Measurements from ENCODE around the gene CXCL9.
"Not testable (repeated sequence)": the region's sequence is repeated elsewhere in the genome, so short reads cannot be mapped to it uniquely, and the experiment has no call there.

CXCL9 gene

GRCh38 chr4:76009311-76009710 lies 2.0 kb upstream of the CXCL9 start:
- Mint-ChIP-seq H3K4me3 (no peak overlapping the region), H3K9me3 (no peaks in the 10 kb centered on the region), H3K36me3 (ENCODE audit: insufficient read depth) (no peaks in the 10 kb centered on the region), H3K4me1 (no peaks in the 10 kb centered on the region), H3K27me3 (peaks cover 3% of the 10 kb centered on the region), H3K27ac (ENCODE audit: low read depth) (no peak overlapping the region)
- DNase-seq (ENCODE audit: low spot score in 2 of 2) (no peak), ATAC-seq (replicated peaks; ENCODE audit: extremely low read depth, poor library complexity, severe bottlenecking) (no peak)

GRCh38 chr4:76003620-76004019 lies 3.7 kb downstream of the CXCL9 start:
- Mint-ChIP-seq H3K9me3 (no peaks in the 10 kb centered on the region), H3K27ac (ENCODE audit: low read depth) (no peak overlapping the region), H3K4me3 (no peak overlapping the region), H3K27me3 (peaks cover 13% of the 10 kb centered on the region), H3K4me1 (no peaks in the 10 kb centered on the region), H3K36me3 (ENCODE audit: insufficient read depth) (no peaks in the 10 kb centered on the region)
- no peak for DNase-seq (ENCODE audit: low spot score in 2 of 2)
- no peak for ATAC-seq (replicated peaks; ENCODE audit: extremely low read depth, poor library complexity, severe bottlenecking)

- Mint-ChIP-seq H3K36me3 (ENCODE audit: insufficient read depth) (no peaks in the 10 kb centered on the region), H3K27me3 (peaks cover 13% of the 10 kb centered on the region), H3K27ac (ENCODE audit: low read depth) (no peak overlapping the region), H3K9me3 (no peaks in the 10 kb centered on the region), H3K4me1 (no peaks in the 10 kb centered on the region), H3K4me3 (no peak overlapping the region)
- DNase-seq (ENCODE audit: low spot score in 2 of 2): no peak
- ATAC-seq (replicated peaks; ENCODE audit: extremely low read depth, poor library complexity, severe bottlenecking): no peak
Observed at GRCh38 chr4:76003035-76003434, 4.3 kb downstream of the CXCL9 start.

GRCh38 chr4:76002176-76002575 lies 5.1 kb downstream of the CXCL9 start:
- Mint-ChIP-seq H3K9me3 (no peaks in the 10 kb centered on the region), H3K27me3 (peaks cover 13% of the 10 kb centered on the region), H3K27ac (ENCODE audit: low read depth) (no peak overlapping the region), H3K4me1 (no peaks in the 10 kb centered on the region), H3K4me3 (no peak overlapping the region), H3K36me3 (ENCODE audit: insufficient read depth) (no peaks in the 10 kb centered on the region)
- ATAC-seq (replicated peaks; ENCODE audit: extremely low read depth, poor library complexity, severe bottlenecking) (no peak), DNase-seq (ENCODE audit: low spot score in 2 of 2) (no peak)

GRCh38 chr4:76001700-76002099 lies 5.6 kb downstream of the CXCL9 start:
- ATAC-seq (replicated peaks; ENCODE audit: extremely low read depth, poor library complexity, severe bottlenecking) (no peak), DNase-seq (ENCODE audit: low spot score in 2 of 2) (no peak)
- H3K4me1 Mint-ChIP-seq: no peaks in the 10 kb centered on the region
- no peak overlapping the region for H3K4me3 Mint-ChIP-seq
- H3K36me3 Mint-ChIP-seq (ENCODE audit: insufficient read depth): no peaks in the 10 kb centered on the region
- H3K27ac Mint-ChIP-seq (ENCODE audit: low read depth): no peak overlapping the region
- H3K9me3 Mint-ChIP-seq: no peaks in the 10 kb centered on the region
- H3K27me3 Mint-ChIP-seq: peaks cover 13% of the 10 kb centered on the region

GRCh38 chr4:76000279-76000678 lies 7.0 kb downstream of the CXCL9 start:
- Mint-ChIP-seq H3K36me3 (ENCODE audit: insufficient read depth) (no peaks in the 10 kb centered on the region), H3K27ac (ENCODE audit: low read depth) (no peak overlapping the region), H3K4me1 (no peaks in the 10 kb centered on the region), H3K9me3 (no peaks in the 10 kb centered on the region), H3K4me3 (no peak overlapping the region), H3K27me3 (peaks cover 13% of the 10 kb centered on the region)
- ATAC-seq (replicated peaks; ENCODE audit: extremely low read depth, poor library complexity, severe bottlenecking) (no peak), DNase-seq (ENCODE audit: low spot score in 2 of 2) (no peak)

- H3K27ac Mint-ChIP-seq (ENCODE audit: low read depth); H3K9me3 Mint-ChIP-seq; DNase-seq (ENCODE audit: low spot score in 2 of 2); ATAC-seq (replicated peaks; ENCODE audit: extremely low read depth, poor library complexity, severe bottlenecking); H3K4me3 Mint-ChIP-seq; H3K36me3 Mint-ChIP-seq (ENCODE audit: insufficient read depth); H3K27me3 Mint-ChIP-seq; H3K4me1 Mint-ChIP-seq: not testable (repeated sequence)
Observed at GRCh38 chr4:75998525-75999147, 8.7 kb downstream of the CXCL9 start.

- no peaks in the 10 kb centered on the region for H3K9me3 Mint-ChIP-seq
- no peak overlapping the region for H3K27ac Mint-ChIP-seq (ENCODE audit: low read depth)
- no peak for ATAC-seq (replicated peaks; ENCODE audit: extremely low read depth, poor library complexity, severe bottlenecking)
Observed at GRCh38 chr4:75997946-75998345, 9.4 kb downstream of the CXCL9 start.

GRCh38 chr4:75997081-75997480 lies 10.2 kb downstream of the CXCL9 start:
- H3K27ac Mint-ChIP-seq (ENCODE audit: low read depth): no peak overlapping the region
- H3K4me1 Mint-ChIP-seq: no peaks in the 10 kb centered on the region
- DNase-seq (ENCODE audit: low spot score in 2 of 2) (no peak), ATAC-seq (replicated peaks; ENCODE audit: extremely low read depth, poor library complexity, severe bottlenecking) (no peak)
- no peaks in the 10 kb centered on the region for H3K36me3 Mint-ChIP-seq (ENCODE audit: insufficient read depth)
- no peaks in the 10 kb centered on the region for H3K9me3 Mint-ChIP-seq
- H3K27me3 Mint-ChIP-seq: no peaks in the 10 kb centered on the region
- H3K4me3 Mint-ChIP-seq: no peak overlapping the region

More at GRCh38 chr4:75997946-75998345, 9.4 kb downstream of the CXCL9 start:
- H3K36me3 Mint-ChIP-seq (ENCODE audit: insufficient read depth): no peaks in the 10 kb centered on the region
- H3K4me3 Mint-ChIP-seq: no peak overlapping the region
- no peaks in the 10 kb centered on the region for H3K27me3 Mint-ChIP-seq
- no peaks in the 10 kb centered on the region for H3K4me1 Mint-ChIP-seq
- DNase-seq (ENCODE audit: low spot score in 2 of 2): no peak

GRCh38 chr4:75995727-75996126 lies 11.6 kb downstream of the CXCL9 start:
- DNase-seq (ENCODE audit: low spot score in 2 of 2) (no peak), ATAC-seq (replicated peaks; ENCODE audit: extremely low read depth, poor library complexity, severe bottlenecking) (no peak)
- Mint-ChIP-seq H3K36me3 (ENCODE audit: insufficient read depth) (peaks cover 1% of the 10 kb centered on the region), H3K27me3 (no peaks in the 10 kb centered on the region), H3K4me3 (no peak overlapping the region), H3K9me3 (no peaks in the 10 kb centered on the region), H3K27ac (ENCODE audit: low read depth) (no peak overlapping the region), H3K4me1 (no peaks in the 10 kb centered on the region)

GRCh38 chr4:75992462-75992861 lies 14.8 kb downstream of the CXCL9 start:
- Mint-ChIP-seq H3K27me3 (no peaks in the 10 kb centered on the region), H3K4me1 (peaks cover 22% of the 10 kb centered on the region), H3K9me3 (no peaks in the 10 kb centered on the region), H3K27ac (ENCODE audit: low read depth) (no peak overlapping the region), H3K4me3 (no peak overlapping the region), H3K36me3 (ENCODE audit: insufficient read depth) (peaks cover 4% of the 10 kb centered on the region)
- ATAC-seq (replicated peaks; ENCODE audit: extremely low read depth, poor library complexity, severe bottlenecking) (no peak), DNase-seq (ENCODE audit: low spot score in 2 of 2) (no peak)

GRCh38 chr4:75989846-75990528 lies 17.3 kb downstream of the CXCL9 start:
- peak; percentile 22 for ATAC-seq (replicated peaks; ENCODE audit: extremely low read depth, poor library complexity, severe bottlenecking)
- H3K9me3 Mint-ChIP-seq: no peaks in the 10 kb centered on the region
- no peak for DNase-seq (ENCODE audit: low spot score in 2 of 2)
- peaks cover 4% of the 10 kb centered on the region for H3K36me3 Mint-ChIP-seq (ENCODE audit: insufficient read depth)
- no peaks in the 10 kb centered on the region for H3K27me3 Mint-ChIP-seq
- peaks cover 28% of the 10 kb centered on the region for H3K4me1 Mint-ChIP-seq
- peak overlapping the region; percentile 70 for H3K27ac Mint-ChIP-seq (ENCODE audit: low read depth)
- H3K4me3 Mint-ChIP-seq: peak overlapping the region; percentile 85

- Mint-ChIP-seq H3K27ac (ENCODE audit: low read depth) (no peak overlapping the region), H3K4me3 (no peak overlapping the region), H3K9me3 (no peaks in the 10 kb centered on the region), H3K27me3 (no peaks in the 10 kb centered on the region), H3K4me1 (peaks cover 33% of the 10 kb centered on the region), H3K36me3 (ENCODE audit: insufficient read depth) (peaks cover 9% of the 10 kb centered on the region)
- no peak for ATAC-seq (replicated peaks; ENCODE audit: extremely low read depth, poor library complexity, severe bottlenecking)
- DNase-seq (ENCODE audit: low spot score in 2 of 2): no peak
Observed at GRCh38 chr4:75985116-75985515, 22.2 kb downstream of the CXCL9 start.

Data from central memory CD8-positive, alpha-beta T cell (primary cell).